ENCODE measurements around the gene CHSY1.
"Not testable (repeated sequence)": the region's sequence is repeated elsewhere in the genome, so short reads cannot be mapped to it uniquely, and the experiment has no call there.

CHSY1 gene

DNA sequence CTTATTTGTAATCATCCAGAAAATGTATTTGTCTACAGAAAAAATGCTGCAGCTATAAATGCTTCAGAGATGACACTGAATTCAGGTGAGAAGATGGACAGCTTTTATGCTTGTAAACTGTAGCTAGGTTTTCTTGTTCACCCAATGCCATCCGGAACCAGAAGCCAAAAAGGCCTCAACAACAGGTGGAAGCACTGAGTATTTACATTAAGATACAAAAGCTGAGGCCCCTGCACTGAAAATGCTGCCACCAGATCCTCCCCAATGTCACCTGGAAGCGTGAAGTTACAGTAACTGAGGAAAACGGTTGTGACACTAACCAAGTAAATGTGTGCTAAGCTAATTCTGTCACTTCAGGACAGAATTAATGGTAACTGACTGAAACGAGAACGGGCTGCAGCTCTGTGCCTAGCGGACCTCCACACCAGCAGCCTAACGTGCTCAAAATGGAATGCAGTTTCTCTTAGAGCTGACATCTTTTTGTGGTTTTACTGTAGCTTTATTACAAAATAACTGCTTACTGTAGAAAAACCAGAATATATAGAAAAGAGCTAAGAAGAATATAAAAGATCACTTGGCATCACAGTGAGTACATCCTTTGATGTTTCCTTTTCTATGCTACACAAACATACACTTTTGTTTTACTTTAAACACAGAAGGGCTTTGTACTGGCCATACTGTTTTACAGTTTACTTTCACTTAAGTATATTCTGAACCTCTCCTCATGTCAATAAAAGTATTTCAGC is 7.6 kb downstream of the CHSY1 start:
- no peak for DNase-seq

DNA sequence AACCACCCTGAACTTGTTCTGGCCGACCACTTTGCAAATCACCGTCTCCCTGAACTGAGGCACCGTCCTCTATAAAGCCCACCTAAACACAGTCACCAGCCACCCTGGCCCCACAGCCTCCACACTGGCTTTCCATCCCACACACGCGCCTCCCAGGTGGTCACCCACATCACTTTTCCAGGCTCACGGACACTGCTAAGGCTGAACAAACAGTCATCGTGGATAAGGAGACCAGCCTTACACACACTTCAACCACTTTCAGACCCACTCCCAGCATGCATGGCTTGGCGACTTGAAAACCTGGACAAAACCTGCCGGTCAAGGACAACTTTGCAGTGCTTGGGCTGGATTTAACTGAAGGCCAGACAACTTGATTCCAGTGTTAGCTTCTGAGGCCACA is 8.4 kb downstream of the CHSY1 start:
- DNase-seq, result no peak

DNA sequence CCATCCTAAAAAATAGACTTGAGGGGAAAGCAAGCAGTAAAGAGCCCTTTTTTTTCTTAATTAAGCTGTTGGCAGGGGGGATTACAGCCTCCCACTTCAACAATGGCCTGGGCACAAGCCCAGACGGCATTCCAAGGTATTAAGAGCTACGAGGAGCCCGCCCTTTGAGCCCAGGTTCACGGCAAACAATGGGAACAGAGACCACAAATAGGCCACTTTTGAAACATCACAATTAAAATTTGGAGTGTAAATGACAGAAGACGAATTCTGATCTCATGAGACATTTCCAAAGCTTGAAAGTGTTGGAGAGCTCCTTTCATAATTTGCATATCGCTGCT is 8.9 kb downstream of the CHSY1 start:
- DNase-seq, result no peak

- DNase-seq, result no peak
Measured at GRCh38 chr15:101242160-101242998, 9.5 kb downstream of the CHSY1 start.

DNA sequence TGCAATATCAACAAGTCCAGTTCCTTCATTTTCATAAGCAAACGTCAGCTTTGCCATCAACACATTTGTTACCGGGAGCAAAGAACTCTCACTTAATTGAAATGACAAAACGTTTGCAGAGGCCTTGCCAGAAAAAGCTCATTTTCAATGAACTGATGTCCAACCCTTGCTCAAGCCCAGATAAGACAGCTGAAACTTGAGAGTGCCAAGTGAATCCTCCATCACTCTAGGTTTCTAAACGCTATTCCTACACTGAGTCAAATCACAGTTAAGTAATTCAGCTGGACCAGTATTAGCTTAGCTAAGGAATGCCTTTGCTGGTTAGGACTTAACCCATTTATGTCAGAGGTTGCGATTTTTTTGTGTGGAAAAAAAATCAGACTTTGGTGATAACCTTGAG is 11.5 kb downstream of the CHSY1 start:
- DNase-seq, result no peak

- DNase-seq, result no peak
Measured at GRCh38 chr15:101239724-101240136, 12.1 kb downstream of the CHSY1 start.

- DNase-seq, result no peak
Measured at GRCh38 chr15:101237251-101237650, 14.6 kb downstream of the CHSY1 start.

GRCh38 chr15:101233651-101234280 is 18.1 kb downstream of the CHSY1 start:
- no peak for DNase-seq

- no peak for DNase-seq
Measured at GRCh38 chr15:101232677-101233076, 19.2 kb downstream of the CHSY1 start.

DNA sequence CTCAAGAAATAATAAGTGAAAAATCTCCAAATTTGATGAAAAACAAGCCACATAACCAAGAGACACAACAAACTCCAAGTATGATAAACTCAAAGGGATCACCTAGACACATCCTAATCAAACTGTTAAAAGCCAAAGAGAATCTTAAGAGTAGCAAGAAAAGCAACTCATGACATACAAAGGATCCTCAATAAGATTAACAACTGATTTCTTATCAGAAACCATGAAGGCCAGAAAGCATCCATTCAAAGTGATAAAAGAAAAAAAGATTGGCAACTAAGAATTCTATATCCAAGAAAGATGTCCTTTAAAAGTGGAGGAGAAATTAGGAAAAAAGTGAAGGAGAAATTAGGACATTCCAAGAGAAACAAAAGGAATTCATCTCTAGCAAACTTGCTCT is 23.5 kb downstream of the CHSY1 start:
- DNase-seq, result no peak

GRCh38 chr15:101225658-101226057 is 26.2 kb downstream of the CHSY1 start:
- no peak for DNase-seq

- no peak for DNase-seq
Measured at GRCh38 chr15:101221902-101222301, 29.9 kb downstream of the CHSY1 start.

DNA sequence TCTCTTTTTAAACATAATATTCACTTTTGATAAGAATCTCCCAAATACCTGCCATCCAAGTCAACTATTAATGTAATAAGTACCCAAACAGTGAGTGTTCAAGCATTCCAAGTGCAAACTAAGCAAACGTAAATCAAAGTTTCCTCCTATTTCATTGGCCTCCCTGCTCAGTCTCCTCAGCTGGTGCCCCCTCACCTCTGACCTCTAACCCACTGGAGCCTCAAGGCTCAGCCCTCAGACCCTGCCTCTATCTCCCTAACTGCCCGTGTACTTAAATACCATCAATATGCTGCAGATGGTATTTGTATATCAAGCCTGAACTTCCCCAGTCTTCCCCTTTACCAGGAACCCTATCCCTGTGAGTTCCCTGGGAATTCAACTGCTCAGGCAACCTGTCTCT is 31.8 kb downstream of the CHSY1 start:
- no peak for DNase-seq

DNA sequence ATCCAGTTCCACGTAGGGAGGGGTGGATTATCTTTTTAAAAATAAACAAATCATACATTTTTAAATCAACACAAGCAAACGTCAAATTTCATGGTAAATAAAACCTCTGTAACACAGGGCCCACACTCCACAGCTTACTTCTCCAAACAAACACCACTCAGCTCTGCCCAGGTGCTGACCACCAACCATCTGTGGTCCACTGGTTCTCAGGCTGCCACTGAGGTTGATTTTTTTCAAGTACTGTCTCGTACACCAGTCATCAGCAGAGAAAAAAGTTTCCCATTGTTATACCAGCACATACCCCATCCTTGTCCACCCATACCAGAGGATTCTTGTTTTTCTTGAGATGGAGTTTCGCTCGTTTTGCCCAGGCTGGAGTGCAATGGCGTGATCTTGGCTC is 32.4 kb downstream of the CHSY1 start:
- DNase-seq, result no peak

DNA sequence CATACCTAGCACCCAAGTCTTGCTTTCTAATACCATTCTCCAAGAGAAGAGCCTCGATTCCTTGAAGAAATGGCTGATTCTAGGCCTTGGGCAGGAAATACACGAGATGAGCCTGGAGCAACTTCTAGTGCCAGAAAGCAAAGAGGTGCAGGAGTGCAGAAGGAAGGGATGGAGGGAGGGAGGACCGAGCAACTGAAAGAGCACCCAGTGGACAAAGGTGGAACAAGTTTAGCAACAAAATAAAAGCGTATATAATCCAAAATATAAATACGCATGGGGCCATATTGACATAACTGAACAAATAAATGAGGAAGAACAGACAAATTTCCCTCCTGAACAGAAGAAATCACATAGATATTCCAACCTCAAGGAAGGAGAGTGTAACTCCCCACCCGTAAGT is 34.4 kb downstream of the CHSY1 start:
- DNase-seq, result no peak

- DNase-seq, result no peak
Measured at GRCh38 chr15:101216100-101216499, 35.7 kb downstream of the CHSY1 start.

DNA sequence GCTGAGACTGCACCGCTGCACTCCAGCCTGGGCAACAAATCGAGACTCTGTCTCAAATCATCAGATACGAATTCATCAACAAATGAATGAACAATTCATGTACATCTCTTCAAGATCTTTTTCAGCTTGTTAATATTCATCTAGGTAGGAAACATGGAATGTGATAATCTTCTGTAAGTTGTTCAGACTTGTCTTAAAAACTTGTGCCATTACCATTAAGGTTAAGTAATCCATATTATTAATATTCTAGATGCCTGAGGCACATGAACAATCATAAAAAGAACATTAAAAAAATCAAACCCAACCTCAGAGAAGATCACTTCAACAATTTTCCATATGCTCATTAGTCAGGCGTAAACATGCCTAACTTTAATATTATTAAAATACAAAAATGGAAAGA is 36.2 kb downstream of the CHSY1 start:
- no peak for DNase-seq

DNA sequence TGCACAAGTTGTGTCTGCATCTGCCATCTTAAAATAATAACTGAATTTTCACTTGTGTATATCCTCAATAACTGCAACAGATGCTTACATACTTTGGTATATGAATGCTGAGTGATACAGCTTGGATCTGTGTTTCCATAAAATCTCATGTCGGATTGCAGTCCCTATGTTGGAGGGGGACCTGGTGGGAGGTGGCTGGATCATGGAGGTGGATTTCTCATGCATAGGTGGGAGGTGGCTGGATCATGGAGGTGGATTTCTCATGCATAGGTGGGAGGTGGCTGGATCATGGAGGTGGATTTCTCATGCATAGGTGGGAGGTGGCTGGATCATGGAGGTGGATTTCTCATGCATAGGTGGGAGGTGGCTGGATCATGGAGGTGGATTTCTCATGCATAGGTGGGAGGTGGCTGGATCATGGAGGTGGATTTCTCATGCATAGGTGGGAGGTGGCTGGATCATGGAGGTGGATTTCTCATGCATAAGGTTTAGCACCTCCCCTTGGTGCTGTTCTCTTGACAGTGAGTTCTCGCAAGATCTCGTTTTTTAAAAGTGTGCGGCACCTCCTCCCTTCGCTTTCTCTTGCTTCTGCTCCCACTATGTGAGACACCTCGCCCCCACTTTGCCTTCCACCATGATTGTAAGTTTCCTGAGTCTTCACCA is 37.3 kb downstream of the CHSY1 start:
- DNase-seq, result not testable (repeated sequence)

GRCh38 chr15:101213570-101213969 is 38.3 kb downstream of the CHSY1 start:
- DNase-seq, result no peak

- DNase-seq, result no peak
Measured at GRCh38 chr15:101213147-101213546, 38.7 kb downstream of the CHSY1 start.

DNA sequence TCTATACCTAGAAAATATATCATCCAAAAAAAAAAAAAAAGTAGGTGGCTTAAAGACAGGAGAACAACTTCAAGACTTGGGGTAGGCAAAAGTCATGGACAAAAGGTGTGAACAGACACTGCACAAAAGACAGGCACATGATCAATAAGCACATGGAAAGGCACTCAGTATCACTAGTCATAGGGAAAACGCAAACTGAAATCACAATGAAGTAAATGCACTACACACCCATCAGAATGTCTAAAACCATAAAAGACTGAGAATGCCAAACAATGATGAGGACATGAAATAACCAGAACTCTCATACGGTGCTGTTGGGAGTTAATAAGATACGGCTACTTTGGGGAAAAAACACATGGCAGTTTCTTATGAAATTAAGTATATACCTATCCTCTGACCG is 40.0 kb downstream of the CHSY1 start:
- no peak for DNase-seq

- no peak for DNase-seq
Measured at GRCh38 chr15:101210466-101210865, 41.4 kb downstream of the CHSY1 start.

DNA sequence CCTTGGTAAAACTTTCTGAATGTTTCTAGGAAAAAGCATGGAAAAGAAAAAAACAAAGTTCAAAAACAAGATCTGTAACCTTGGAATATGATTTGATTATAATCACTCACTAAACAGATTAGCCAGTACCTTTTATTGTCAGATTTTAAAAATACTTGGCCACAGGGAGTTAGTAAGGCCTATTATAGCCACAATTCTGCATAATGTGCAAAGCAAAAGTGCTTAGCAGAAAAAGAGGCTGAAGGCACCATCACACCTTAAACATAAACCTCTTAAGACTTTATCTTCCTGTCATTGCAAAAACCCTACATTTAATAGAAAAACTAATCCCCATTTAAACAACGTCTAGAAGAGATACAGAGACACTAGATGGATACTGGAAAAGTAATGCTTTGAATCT is 41.8 kb downstream of the CHSY1 start:
- no peak for DNase-seq
